Left ventricle myocardium inferior (tissue), 1 donor: ENCODE data around the gene TSSK3. TPM values are rescaled to one million over a fixed set of nuclear protein-coding genes. Genes with fewer than 3 reads are reported as not detected.
"Not testable (repeated sequence)": the region's sequence is repeated elsewhere in the genome, so short reads cannot be mapped to it uniquely, and the experiment has no call there.

Experiments
- DNase-seq: peaks from one replicate; pipeline ENCODE4 v3.0.0-alpha.2; 2020
- H3K27ac ChIP-seq: fragments of 200-600 bp; replicated peaks from 2 replicates; pipeline ENCODE4 v1.8.0; 2021
- H3K27me3 ChIP-seq: fragments of 200-600 bp; 2 replicates; pipeline ENCODE4 v1.8.0; 2021; ENCODE audit warnings: low read depth
- H3K36me3 ChIP-seq: fragments of 200-600 bp; 2 replicates; pipeline ENCODE4 v1.8.0; 2021
- H3K4me1 ChIP-seq: fragments of 200-600 bp; 2 replicates; pipeline ENCODE4 v1.8.0; 2021
- H3K4me3 ChIP-seq: fragments of 200-600 bp; 2 replicates; pipeline ENCODE4 v1.8.0; 2021; ENCODE audit warnings: mild to moderate bottlenecking, moderate library complexity
- H3K9me3 ChIP-seq: fragments of 200-600 bp; replicated peaks from 2 replicates; pipeline ENCODE4 v1.8.0; 2021
- CTCF ChIP-seq: fragments of 200-600 bp; IDR thresholded peaks from 2 replicates; pipeline ENCODE4 v1.8.0; 2021; ENCODE audit warnings: antibody characterized with exemption, mild to moderate bottlenecking, borderline replicate concordance
- intact Hi-C: fragments of 100-400 bp; cut with micrococcal nuclease; formaldehyde crosslinking; loops from one replicate; pipeline ENCODE4 v1.11.0; 2022
- total RNA-seq: library from RNA; stranded (reverse); fragmentation: NEBNext Ultra II Directional; extraction: Animal tissue kit (Norgen Biotek cat#: 25700); gene quantifications from one replicate; pipeline ENCODE4 v1.2.1, GENCODE V29; 2021
- donor health status: DM: no; HTN: yes; CAD: no; lungs with severe emphysema.

The TSSK3 gene
- total RNA-seq, 1 donor from 2014 or later = 2.1 TPM

GRCh38 chr1:32393832-32394140 is 31.4 kb downstream of the TSSK3 start:
- TF ChIP-seq CTCF = no peak
- no peak for DNase-seq
- no peaks in the 10 kb centered on the region for H3K27me3 ChIP-seq
- H3K27ac ChIP-seq = peak overlapping the region; percentile 97
- H3K36me3 ChIP-seq = peaks cover 43% of the 10 kb centered on the region
- H3K4me3 ChIP-seq = peak overlapping the region; percentile 81
- intact Hi-C loops = no loop called here
- peaks cover 64% of the 10 kb centered on the region for H3K4me1 ChIP-seq
- no peaks in the 10 kb centered on the region for H3K9me3 ChIP-seq

GRCh38 chr1:32394141-32394889 is 32.0 kb downstream of the TSSK3 start, which contains the start of gene BSDC1:
Gene BSDC1 (minus strand): TSS chr1:32394441. CDS start chr1:32394414, 27 bp downstream.
- Histone ChIP-seq H3K9me3 (no peaks in the 10 kb centered on the region), H3K36me3 (peaks cover 39% of the 10 kb centered on the region), H3K27ac (peak within 1 kb of the TSS; percentile 97), H3K27me3 (no peaks in the 10 kb centered on the region), H3K4me1 (peaks cover 61% of the 10 kb centered on the region), H3K4me3 (peak within 1 kb of the TSS; percentile 81)
- no peak for TF ChIP-seq CTCF
- intact Hi-C loops = no loop called here
- peak; percentile 98 for DNase-seq

- H3K9me3 ChIP-seq = no peaks in the 10 kb centered on the region
- no peak for DNase-seq
- H3K36me3 ChIP-seq = peaks cover 32% of the 10 kb centered on the region
- no peak for TF ChIP-seq CTCF
- intact Hi-C loops = no loop called here
- H3K4me3 ChIP-seq = peak overlapping the region; percentile 81
- peak overlapping the region; percentile 97 for H3K27ac ChIP-seq
- no peaks in the 10 kb centered on the region for H3K27me3 ChIP-seq
- peaks cover 55% of the 10 kb centered on the region for H3K4me1 ChIP-seq
Observed at GRCh38 chr1:32394890-32395432, 32.6 kb downstream of the TSSK3 start.

GRCh38 chr1:32396524-32396923 is 34.2 kb downstream of the TSSK3 start:
- H3K4me3 ChIP-seq, DNase-seq, H3K27ac ChIP-seq, intact Hi-C loops, H3K27me3 ChIP-seq, H3K9me3 ChIP-seq: not testable (repeated sequence)
- Histone ChIP-seq H3K4me1 (peaks cover 44% of the 10 kb centered on the region), H3K36me3 (peaks cover 17% of the 10 kb centered on the region)

GRCh38 chr1:32398401-32398800 is 36.1 kb downstream of the TSSK3 start:
- H3K4me3 ChIP-seq = no peak overlapping the region
- no peaks in the 10 kb centered on the region for H3K27me3 ChIP-seq
- H3K27ac ChIP-seq = no peak overlapping the region
- no peaks in the 10 kb centered on the region for H3K9me3 ChIP-seq
- no peak for TF ChIP-seq CTCF
- intact Hi-C loops = no loop called here
- peaks cover 25% of the 10 kb centered on the region for H3K4me1 ChIP-seq
- DNase-seq = no peak
- no peaks in the 10 kb centered on the region for H3K36me3 ChIP-seq

- intact Hi-C loops = no loop called here
- no peak for TF ChIP-seq CTCF
- Histone ChIP-seq H3K27me3 (no peaks in the 10 kb centered on the region), H3K4me1 (peaks cover 14% of the 10 kb centered on the region), H3K27ac (no peak overlapping the region), H3K36me3 (no peaks in the 10 kb centered on the region), H3K4me3 (no peak overlapping the region), H3K9me3 (no peaks in the 10 kb centered on the region)
- no peak for DNase-seq
Observed at GRCh38 chr1:32399843-32400242, 37.5 kb downstream of the TSSK3 start.
